ENCODE measurements around the gene ZDHHC6. TPM values are rescaled to one million over a fixed set of nuclear protein-coding genes. Genes with fewer than 3 reads are reported as not detected.

Gene ZDHHC6
- total RNA-seq, 1 donor from 2014 or later, result 24.8 TPM

GRCh38 chr10:112448888-112449287 is 2.2 kb upstream of the ZDHHC6 start:
- no peaks in the 10 kb centered on the region for H3K27me3 Mint-ChIP-seq (ENCODE audit: low read depth, unreplicated experiment)
- Histone ChIP-seq H3K79me2 (ENCODE audit: insufficient read depth, low read length) (peaks cover 69% of the 10 kb centered on the region), H3K9ac (ENCODE audit: low read length) (no peak overlapping the region), H3K4me2 (ENCODE audit: low read length) (no peak overlapping the region), H3K4me3 (ENCODE audit: insufficient read depth, low read depth, low read length) (no peak overlapping the region), H3K27ac (ENCODE audit: low read depth, low read length) (no peak overlapping the region), H2AFZ (ENCODE audit: low read depth, low read length) (no peak overlapping the region), H3K27me3 (ENCODE audit: insufficient read depth, low read length) (no peaks in the 10 kb centered on the region), H4K20me1 (ENCODE audit: insufficient read depth, low read length) (peaks cover 14% of the 10 kb centered on the region), H3K9me3 (ENCODE audit: insufficient read depth, low read depth, low read length) (no peaks in the 10 kb centered on the region), H3K4me1 (ENCODE audit: insufficient read depth, low read length) (peaks cover 5% of the 10 kb centered on the region), H3K36me3 (ENCODE audit: insufficient read depth, low read length) (peaks cover 14% of the 10 kb centered on the region)
- H3K27ac Mint-ChIP-seq (ENCODE audit: unreplicated experiment), result no peak overlapping the region
- H3K4me1 Mint-ChIP-seq (ENCODE audit: low read depth, unreplicated experiment), result peaks cover 9% of the 10 kb centered on the region
- peaks cover 3% of the 10 kb centered on the region for H3K9me3 Mint-ChIP-seq (ENCODE audit: unreplicated experiment)
- DNase-seq (ENCODE audit: low read depth), result no peak
- TF ChIP-seq CTCF (IDR thresholded peaks at IDR 0.05; ENCODE audit: insufficient read depth, low read depth, low read length) (no peak), EZH2 (IDR thresholded peaks at IDR 0.05; ENCODE audit: insufficient read depth, low read length) (no peak)
- no peak for FAIRE-seq
- peak overlapping the region; percentile 93 for H3K4me3 Mint-ChIP-seq (ENCODE audit: unreplicated experiment)
- no peaks in the 10 kb centered on the region for H3K36me3 Mint-ChIP-seq (ENCODE audit: low read depth, unreplicated experiment)

- H4K20me1 ChIP-seq (ENCODE audit: insufficient read depth, low read length), result peaks cover 11% of the 10 kb centered on the region
Observed at GRCh38 chr10:112447620-112447928, 860 bp upstream of the ZDHHC6 start.

More at GRCh38 chr10:112447620-112447928, 860 bp upstream of the ZDHHC6 start:
- no peaks in the 10 kb centered on the region for H3K9me3 Mint-ChIP-seq (ENCODE audit: unreplicated experiment)
- no peak for TF ChIP-seq CTCF (IDR thresholded peaks at IDR 0.05; ENCODE audit: insufficient read depth, low read depth, low read length)
- TF ChIP-seq EZH2 (IDR thresholded peaks at IDR 0.05; ENCODE audit: insufficient read depth, low read length), result no peak
- peaks cover 59% of the 10 kb centered on the region for H3K79me2 ChIP-seq (ENCODE audit: insufficient read depth, low read length)
- peak overlapping the region; percentile 96 for H3K9ac ChIP-seq (ENCODE audit: low read length)
- H3K27ac Mint-ChIP-seq (ENCODE audit: unreplicated experiment), result peak overlapping the region; percentile 96
- FAIRE-seq (no peak), DNase-seq (ENCODE audit: low read depth) (no peak)
- peaks cover 5% of the 10 kb centered on the region for H3K4me1 ChIP-seq (ENCODE audit: insufficient read depth, low read length)
- peaks cover 17% of the 10 kb centered on the region for H3K36me3 ChIP-seq (ENCODE audit: insufficient read depth, low read length)
- no peaks in the 10 kb centered on the region for H3K36me3 Mint-ChIP-seq (ENCODE audit: low read depth, unreplicated experiment)
- no peaks in the 10 kb centered on the region for H3K9me3 ChIP-seq (ENCODE audit: insufficient read depth, low read depth, low read length)
- H3K4me3 ChIP-seq (ENCODE audit: insufficient read depth, low read depth, low read length), result peak overlapping the region; percentile 99
- peak overlapping the region; percentile 99 for H2AFZ ChIP-seq (ENCODE audit: low read depth, low read length)
- peak overlapping the region; percentile 96 for H3K4me2 ChIP-seq (ENCODE audit: low read length)
- H3K27me3 ChIP-seq (ENCODE audit: insufficient read depth, low read length), result no peaks in the 10 kb centered on the region
- H3K4me3 Mint-ChIP-seq (ENCODE audit: unreplicated experiment), result peak overlapping the region; percentile 93
- peaks cover 9% of the 10 kb centered on the region for H3K4me1 Mint-ChIP-seq (ENCODE audit: low read depth, unreplicated experiment)
- no peaks in the 10 kb centered on the region for H3K27me3 Mint-ChIP-seq (ENCODE audit: low read depth, unreplicated experiment)
- H3K27ac ChIP-seq (ENCODE audit: low read depth, low read length), result peak overlapping the region; percentile 97
